Transverse colon (tissue), 4 donors: Measurements from ENCODE around the gene RNFT2. TPM values are rescaled to one million over a fixed set of nuclear protein-coding genes. Genes with fewer than 3 reads are reported as not detected.

Source experiments
- DNase-seq: peaks from one replicate; pipeline ENCODE4 v3.0.0-alpha.2; 2019
- H3K27ac ChIP-seq, 4 donors: fragments of 200-600 bp; sonication (generic); 2 replicates each; pipeline ENCODE4 v1.5.1; 2016 to 2018; ENCODE audit warnings: inconsistent platforms in 4 of 4
- H3K27me3 ChIP-seq: fragments of 200-600 bp; sonication (generic); 2 replicates; pipeline ENCODE4 v1.5.1; 2017; ENCODE audit warnings: inconsistent platforms
- H3K36me3 ChIP-seq, 4 donors: fragments of 200-600 bp; sonication (generic); 2 replicates each; pipeline ENCODE4 v1.5.1; 2017 to 2019; ENCODE audit warnings: inconsistent platforms in 4 of 4
- H3K4me1 ChIP-seq, 4 donors: fragments of 200-600 bp; sonication (generic); 2 replicates each; pipeline ENCODE4 v1.5.1; 2017 to 2020; ENCODE audit warnings: inconsistent platforms in 4 of 4
- H3K4me3 ChIP-seq, 4 donors: fragments of 200-600 bp; sonication (generic); 1 replicate in 1 of 4; 2 replicates in 3 of 4; pipeline versions ENCODE4 v1.5.1 to v1.6.1; 2017 to 2019; ENCODE audit warnings: inconsistent platforms in 4 of 4
- H3K9me3 ChIP-seq, 2 donors: fragments of 200-600 bp; sonication (generic); 2 replicates each; pipeline ENCODE4 v1.5.1; 2017 to 2019; ENCODE audit warnings: inconsistent platforms in 2 of 2
- CTCF ChIP-seq, 5 experiments: fragments of 200-600 bp in 3 of 5; fragments of 450-650 bp in 2 of 5; sonication (generic) in 3 of 5; IDR thresholded peaks; 1 replicate in 2 of 5; 2 replicates in 3 of 5; pipeline ENCODE4 v1.5.1; 2016 to 2017; ENCODE audit warnings: antibody characterized with exemption in 5 of 5, inconsistent platforms in 3 of 5, mild to moderate bottlenecking in 2 of 5, moderate library complexity in 1 of 5
- EP300 ChIP-seq: sonication (generic); formaldehyde crosslinking; IDR thresholded peaks from one replicate; pipeline ENCODE4 v1.6.1; 2017; ENCODE audit warnings: antibody characterized with exemption, low read depth
- POLR2A ChIP-seq: fragments of 450-650 bp; IDR thresholded peaks from one replicate; pipeline ENCODE4 v1.6.1; 2016; ENCODE audit warnings: antibody characterized with exemption, mild to moderate bottlenecking, moderate library complexity
- POLR2AphosphoS5 ChIP-seq, 3 donors: sonication (generic); formaldehyde crosslinking; IDR thresholded peaks; one replicate each; pipeline ENCODE4 v1.6.1; 2016; ENCODE audit warnings: antibody characterized with exemption in 3 of 3
- WGBS, 2 donors: methylation state at CpG; one replicate each; pipeline ENCODE4 v1.1.5; 2018; ENCODE audit warnings: low coverage in 1 of 2; 5-methylcytosine and 5-hydroxymethylcytosine counted together
- in situ Hi-C, 4 donors: fragments of 200-750 bp; cut with MboI; loops; one replicate each; pipeline versions ENCODE4 v1.15.0 to v1.15.1; 2017; ENCODE audit warnings: low sequenced_read_pairs in 3 of 4, low pct_ligation_motif_present in 1 of 4, low pct_unique_long_range_greater_than_20kb in 1 of 4
- intact Hi-C: fragments of 100-400 bp; cut with DNase I; formaldehyde crosslinking; loops from one replicate; pipeline ENCODE4 v1.15.1; 2023; ENCODE audit warnings: low total_unique reads
- total RNA-seq, 4 donors: library from RNA; depleted of rRNA; stranded (reverse); fragments of >200 nt; gene quantifications; one replicate each; pipeline ENCODE4 v1.1.0, GENCODE V29; 2016

Gene RNFT2
- total RNA-seq, 4 donors from 2014 or later = 0.20 to 1.1 (median 0.68) TPM; not detected in 1

- DNase-seq = peak; percentile 19
- Histone ChIP-seq H3K4me1 (peaks cover 0 to 16% (median 8%) of the 10 kb centered on the region in 4 donors), H3K27ac (peak overlapping the region; percentile 90 to 94 (median 92)), H3K9me3 (no peaks in the 10 kb centered on the region), H3K36me3 (no peaks in the 10 kb centered on the region), H3K4me3 (peak overlapping the region; percentile 51 to 84 (median 58)), H3K27me3 (no peaks in the 10 kb centered on the region)
- 28 to 53% methylated on average over 3 to 11 of the region's 11 CpGs for WGBS, 2 donors
- TF ChIP-seq EP300 (no peak), POLR2AphosphoS5 (IDR thresholded peaks at IDR 0.05) (no peak), POLR2A (no peak), CTCF (IDR thresholded peaks at IDR 0.05) (no peak)
- in situ Hi-C loops = no loop called here
- intact Hi-C loops = loop anchor here (5.0 to 10.0 kb wide), 2 partner anchors 81 to 1866 kb away; partner anchors contain the start of genes RNFT2 and SPRING1
These were observed 80.3 kb downstream of the RNFT2 start for GRCh38 chr12:116818341-116818856.

- peak; percentile 43 for TF ChIP-seq POLR2A
- TF ChIP-seq EP300 = no peak
- peak in 1 of 5 experiments; percentile 3 for TF ChIP-seq CTCF (IDR thresholded peaks at IDR 0.05)
- TF ChIP-seq POLR2AphosphoS5 (IDR thresholded peaks at IDR 0.05) = peak; percentile 20 to 77 (median 62)
- no peaks in the 10 kb centered on the region for H3K36me3 ChIP-seq
- no peaks in the 10 kb centered on the region for H3K9me3 ChIP-seq
- H3K27ac ChIP-seq = peak overlapping the region; percentile 90 to 94 (median 92)
- intact Hi-C loops = loop anchor here (5.0 to 10.0 kb wide), 2 partner anchors 82 to 1866 kb away; partner anchors contain the start of genes RNFT2 and SPRING1
- in situ Hi-C loops = no loop called here
- 0 to 2% methylated on average over 5 to 31 of the region's 70 CpGs for WGBS, 2 donors
- H3K4me3 ChIP-seq = peak overlapping the region; percentile 51 to 84 (median 58)
- H3K27me3 ChIP-seq = no peaks in the 10 kb centered on the region
- DNase-seq = peak; percentile 92
- H3K4me1 ChIP-seq = peaks cover 0 to 16% (median 8%) of the 10 kb centered on the region in 4 donors
These were observed 81.1 kb downstream of the RNFT2 start for GRCh38 chr12:116818948-116819832.

GRCh38 chr12:116820064-116820656 lies 82.0 kb downstream of the RNFT2 start:
- DNase-seq = no peak
- H3K36me3 ChIP-seq = no peaks in the 10 kb centered on the region
- WGBS, 2 donors = 42 to 71% methylated on average over 3 to 10 of the region's 10 CpGs
- no peaks in the 10 kb centered on the region for H3K27me3 ChIP-seq
- peaks cover 0 to 16% (median 8%) of the 10 kb centered on the region in 4 donors for H3K4me1 ChIP-seq
- peak overlapping the region; percentile 90 to 94 (median 92) for H3K27ac ChIP-seq
- no peak for TF ChIP-seq POLR2A
- TF ChIP-seq EP300 = no peak
- no peak for TF ChIP-seq CTCF (IDR thresholded peaks at IDR 0.05)
- no peak for TF ChIP-seq POLR2AphosphoS5 (IDR thresholded peaks at IDR 0.05)
- peaks cover 0 to 5% of the 10 kb centered on the region in 2 donors for H3K9me3 ChIP-seq
- intact Hi-C loops (no loop called here), in situ Hi-C loops (loop anchor here in 1 of 4 donors (10.0 kb wide), 1 partner anchor 85 kb away; the partner anchor contains the start of genes RNFT2 and SPRING1)
- H3K4me3 ChIP-seq = no peak overlapping the region

DNA sequence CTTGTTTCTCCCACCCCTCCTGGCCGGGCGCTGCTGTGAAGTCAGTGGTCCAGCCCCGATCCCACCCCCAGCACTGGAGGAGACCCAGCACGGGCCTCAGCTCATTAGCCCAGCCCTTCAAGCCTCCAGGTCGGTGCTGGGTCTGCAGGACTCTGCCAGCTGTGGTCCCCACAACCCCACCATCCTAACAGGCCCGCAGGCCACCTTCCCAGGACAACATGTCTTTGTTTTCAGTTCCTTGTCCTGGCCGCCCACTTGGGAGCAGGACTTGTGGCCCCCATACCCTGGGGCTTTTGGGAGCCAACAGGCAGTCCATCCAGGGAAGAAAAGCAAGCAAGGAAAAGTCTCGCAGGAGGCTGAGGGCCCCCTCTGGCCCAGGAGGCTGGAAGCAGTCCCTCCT lies 83.2 kb downstream of the RNFT2 start:
- WGBS, 2 donors = 82 to 85% methylated on average over 4 to 8 of the region's 8 CpGs
- TF ChIP-seq CTCF (IDR thresholded peaks at IDR 0.05) (no peak), EP300 (no peak), POLR2A (no peak), POLR2AphosphoS5 (IDR thresholded peaks at IDR 0.05) (no peak)
- intact Hi-C loops = no loop called here
- no peaks in the 10 kb centered on the region for H3K27me3 ChIP-seq
- H3K27ac ChIP-seq = no peak overlapping the region
- in situ Hi-C loops = loop anchor here in 1 of 4 donors (10.0 kb wide), 1 partner anchor 86 kb away; the partner anchor contains the start of genes RNFT2 and SPRING1
- H3K4me3 ChIP-seq = no peak overlapping the region
- no peak for DNase-seq
- peaks cover 0 to 16% (median 8%) of the 10 kb centered on the region in 4 donors for H3K4me1 ChIP-seq
- H3K9me3 ChIP-seq = peaks cover 0 to 6% of the 10 kb centered on the region in 2 donors
- no peaks in the 10 kb centered on the region for H3K36me3 ChIP-seq
